Breast epithelium (tissue), 4 donors: Measurements from ENCODE around the gene SIX5. TPM values are rescaled to one million over a fixed set of nuclear protein-coding genes. Genes with fewer than 3 reads are reported as not detected.
A peak's percentile ranks its signal among the peaks of the same experiment; 100 is the strongest.

Experiments
- DNase-seq, 2 donors: peaks; one replicate each; pipeline ENCODE4 v3.0.0-alpha.2; 2019; ENCODE audit warnings: low spot score in 2 of 2
- H3K27ac ChIP-seq, 2 donors: fragments of 200-600 bp; sonication (generic) in 1 of 2; one replicate each; pipeline ENCODE4 v1.5.1; 2016 to 2019; ENCODE audit warnings: mild to moderate bottlenecking in 1 of 2
- H3K27me3 ChIP-seq, 2 donors: fragments of 200-600 bp; sonication (generic) in 1 of 2; one replicate each; pipeline versions ENCODE4 v1.5.1 to v1.6.0; 2017 to 2019; ENCODE audit warnings: control low read depth in 1 of 2, mild to moderate bottlenecking in 1 of 2
- H3K36me3 ChIP-seq: fragments of 200-600 bp; one replicate; pipeline ENCODE4 v1.5.1; 2019
- H3K4me1 ChIP-seq, 2 donors: fragments of 200-600 bp; sonication (generic); one replicate each; pipeline ENCODE4 v1.5.1; 2016 to 2019; ENCODE audit warnings: control low read depth in 1 of 2
- H3K4me3 ChIP-seq, 3 donors: fragments of 200-600 bp; sonication (generic); 1 replicate in 2 of 3; 2 replicates in 1 of 3; pipeline ENCODE4 v1.5.1; 2016 to 2019; ENCODE audit warnings: mild to moderate bottlenecking in 3 of 3, moderate library complexity in 2 of 3
- H3K9me3 ChIP-seq, 2 donors: fragments of 200-600 bp; sonication (generic) in 1 of 2; one replicate each; pipeline ENCODE4 v1.5.1; 2016 to 2019; ENCODE audit warnings: control low read depth in 1 of 2
- POLR2A ChIP-seq: fragments of 450-650 bp; IDR thresholded peaks from one replicate; pipeline ENCODE4 v1.6.1; 2016; ENCODE audit warnings: antibody characterized with exemption, mild to moderate bottlenecking, moderate library complexity
- POLR2AphosphoS5 ChIP-seq, 3 donors: sonication (generic); formaldehyde crosslinking; IDR thresholded peaks; one replicate each; pipeline ENCODE4 v1.6.1; 2017; ENCODE audit warnings: antibody characterized with exemption in 3 of 3
- intact Hi-C: fragments of 100-400 bp; cut with DNase I; formaldehyde crosslinking; loops from one replicate; pipeline ENCODE4 v1.15.1; 2023; ENCODE audit warnings: low total_unique reads
- total RNA-seq, 3 donors: library from RNA; depleted of rRNA; stranded (reverse); fragments of >200 nt; gene quantifications; one replicate each; pipeline ENCODE4 v1.1.0, GENCODE V29; 2016
- TF ChIP-seq, protein P1 (sequence below), 3 donors: fragments of 450-650 bp; IDR thresholded peaks; one replicate each; pipeline ENCODE4 v1.5.1; 2016 to 2017; ENCODE audit warnings: antibody characterized with exemption in 3 of 3, mild to moderate bottlenecking in 3 of 3, moderate library complexity in 3 of 3

The SIX5 gene
- total RNA-seq, 3 donors from 2014 or later = 8.6 to 11.8 (median 11.8) TPM

DNA sequence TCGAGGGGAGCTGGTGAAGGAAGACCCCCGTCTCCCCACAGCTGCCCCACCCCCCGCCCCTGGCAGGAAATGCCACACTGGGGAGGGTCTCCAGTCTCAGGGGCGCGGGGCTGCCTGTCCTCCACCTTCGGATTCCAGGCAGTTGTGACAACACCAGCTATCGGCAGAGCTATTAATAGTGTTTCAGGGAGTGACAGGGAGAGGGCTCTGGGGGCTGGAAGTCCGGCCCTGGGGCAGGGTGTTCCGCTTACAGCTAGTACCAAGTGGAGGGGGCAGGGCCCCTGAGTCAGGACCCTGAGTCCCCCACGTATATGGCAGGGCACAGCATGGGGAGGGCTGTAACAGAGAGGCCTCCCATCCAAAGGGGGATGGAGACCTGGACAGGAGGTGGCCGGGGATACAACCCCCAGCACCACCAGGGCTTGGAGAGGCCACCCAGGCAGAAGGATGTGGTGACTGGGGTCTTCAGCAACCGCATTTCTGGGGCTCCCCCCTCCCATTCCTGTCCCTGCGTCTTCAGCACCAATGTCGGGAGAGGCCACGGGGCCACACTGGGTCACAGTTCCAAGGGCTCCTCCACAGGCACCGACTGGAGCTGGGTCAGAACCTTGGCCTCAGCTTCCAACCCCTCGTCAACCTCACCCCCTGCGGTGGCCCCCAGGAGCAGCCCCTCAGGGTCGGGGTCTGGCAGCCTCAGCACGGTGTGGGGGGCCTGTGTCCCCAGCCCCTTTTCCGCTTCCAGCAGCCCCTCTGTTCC, 3.9 kb downstream of the SIX5 start:
- Histone ChIP-seq H3K27me3 (no peaks in the 10 kb centered on the region), H3K4me1 (peaks cover 6 to 14% of the 10 kb centered on the region in 2 donors), H3K9me3 (no peaks in the 10 kb centered on the region), H3K27ac (peak overlapping the region; percentile 90 to 98), H3K4me3 (no peak overlapping the region), H3K36me3 (no peaks in the 10 kb centered on the region)
- intact Hi-C loops = no loop called here
- TF ChIP-seq POLR2A = no peak
- TF ChIP-seq, protein P1, sequence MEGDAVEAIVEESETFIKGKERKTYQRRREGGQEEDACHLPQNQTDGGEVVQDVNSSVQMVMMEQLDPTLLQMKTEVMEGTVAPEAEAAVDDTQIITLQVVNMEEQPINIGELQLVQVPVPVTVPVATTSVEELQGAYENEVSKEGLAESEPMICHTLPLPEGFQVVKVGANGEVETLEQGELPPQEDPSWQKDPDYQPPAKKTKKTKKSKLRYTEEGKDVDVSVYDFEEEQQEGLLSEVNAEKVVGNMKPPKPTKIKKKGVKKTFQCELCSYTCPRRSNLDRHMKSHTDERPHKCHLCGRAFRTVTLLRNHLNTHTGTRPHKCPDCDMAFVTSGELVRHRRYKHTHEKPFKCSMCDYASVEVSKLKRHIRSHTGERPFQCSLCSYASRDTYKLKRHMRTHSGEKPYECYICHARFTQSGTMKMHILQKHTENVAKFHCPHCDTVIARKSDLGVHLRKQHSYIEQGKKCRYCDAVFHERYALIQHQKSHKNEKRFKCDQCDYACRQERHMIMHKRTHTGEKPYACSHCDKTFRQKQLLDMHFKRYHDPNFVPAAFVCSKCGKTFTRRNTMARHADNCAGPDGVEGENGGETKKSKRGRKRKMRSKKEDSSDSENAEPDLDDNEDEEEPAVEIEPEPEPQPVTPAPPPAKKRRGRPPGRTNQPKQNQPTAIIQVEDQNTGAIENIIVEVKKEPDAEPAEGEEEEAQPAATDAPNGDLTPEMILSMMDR (IDR thresholded peaks at IDR 0.05) = no peak
- TF ChIP-seq POLR2AphosphoS5 (IDR thresholded peaks at IDR 0.05) = no peak
- no peak for DNase-seq

DNA sequence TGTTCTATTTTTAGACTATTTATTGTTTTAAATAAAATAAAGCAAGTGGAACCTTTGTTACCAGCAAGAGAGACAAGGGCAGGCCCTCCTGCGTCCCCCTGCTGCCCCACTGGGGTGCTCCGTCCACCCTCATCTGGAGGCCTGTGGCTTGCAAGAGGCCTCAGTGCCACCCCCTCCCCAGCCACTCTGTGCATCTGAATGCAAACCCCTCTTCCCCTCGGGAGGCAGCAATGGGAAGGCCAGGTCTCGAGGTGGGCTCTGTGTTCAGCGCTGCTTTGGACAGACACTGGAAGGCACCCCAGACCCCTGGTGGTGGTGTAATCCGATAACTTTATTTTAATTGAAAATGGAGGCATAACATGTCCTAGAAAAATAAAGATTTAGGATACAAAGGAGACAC, 4.6 kb downstream of the SIX5 start:
- TF ChIP-seq POLR2A = no peak
- TF ChIP-seq, protein P1 (IDR thresholded peaks at IDR 0.05) = no peak
- no peak for TF ChIP-seq POLR2AphosphoS5 (IDR thresholded peaks at IDR 0.05)
- intact Hi-C loops = no loop called here
- H3K36me3 ChIP-seq = no peaks in the 10 kb centered on the region
- H3K4me1 ChIP-seq = peaks cover 6 to 14% of the 10 kb centered on the region in 2 donors
- H3K9me3 ChIP-seq = no peaks in the 10 kb centered on the region
- no peak overlapping the region for H3K4me3 ChIP-seq
- peak overlapping the region; percentile 90 to 98 for H3K27ac ChIP-seq
- no peaks in the 10 kb centered on the region for H3K27me3 ChIP-seq
- no peak for DNase-seq

DNA sequence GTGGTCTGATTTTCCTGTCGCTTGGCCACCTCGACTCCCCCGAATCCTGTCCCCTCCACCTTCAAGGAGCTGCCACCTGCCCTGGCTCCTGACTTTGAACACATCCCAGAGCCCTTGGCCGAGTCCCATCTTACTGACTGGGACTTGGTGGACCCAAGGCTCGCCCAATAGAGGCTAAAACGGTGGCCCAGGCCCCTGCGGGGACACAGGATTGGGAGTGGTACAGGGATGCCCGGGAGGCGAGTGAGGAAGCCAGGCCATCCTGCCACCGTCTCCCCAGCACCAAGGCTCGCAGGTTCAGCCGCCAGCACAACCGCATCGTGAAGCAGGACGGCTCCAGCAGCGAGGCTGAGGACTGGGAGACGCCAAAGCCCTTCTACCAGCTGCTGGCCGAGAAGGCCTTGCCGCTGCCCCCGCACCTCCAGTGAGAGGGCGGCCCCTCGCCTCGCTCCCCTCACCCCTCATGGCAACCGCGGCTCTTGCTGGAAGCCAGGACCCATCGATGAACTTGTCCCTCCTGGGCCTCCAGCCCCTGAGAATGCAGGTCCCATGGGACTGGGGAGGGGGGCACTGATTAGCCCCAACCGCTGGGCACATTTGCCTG, 5.3 kb downstream of the SIX5 start:
- Histone ChIP-seq H3K9me3 (no peaks in the 10 kb centered on the region), H3K27ac (peak overlapping the region in 1 of 2 donors; percentile 98), H3K27me3 (no peaks in the 10 kb centered on the region), H3K36me3 (no peaks in the 10 kb centered on the region), H3K4me1 (peaks cover 6 to 14% of the 10 kb centered on the region in 2 donors), H3K4me3 (peak overlapping the region in 1 of 3 donors; percentile 7)
- TF ChIP-seq POLR2AphosphoS5 (IDR thresholded peaks at IDR 0.05) = no peak
- no peak for TF ChIP-seq POLR2A
- TF ChIP-seq, protein P1 (IDR thresholded peaks at IDR 0.05) = no peak
- DNase-seq = no peak
- intact Hi-C loops = no loop called here

DNA sequence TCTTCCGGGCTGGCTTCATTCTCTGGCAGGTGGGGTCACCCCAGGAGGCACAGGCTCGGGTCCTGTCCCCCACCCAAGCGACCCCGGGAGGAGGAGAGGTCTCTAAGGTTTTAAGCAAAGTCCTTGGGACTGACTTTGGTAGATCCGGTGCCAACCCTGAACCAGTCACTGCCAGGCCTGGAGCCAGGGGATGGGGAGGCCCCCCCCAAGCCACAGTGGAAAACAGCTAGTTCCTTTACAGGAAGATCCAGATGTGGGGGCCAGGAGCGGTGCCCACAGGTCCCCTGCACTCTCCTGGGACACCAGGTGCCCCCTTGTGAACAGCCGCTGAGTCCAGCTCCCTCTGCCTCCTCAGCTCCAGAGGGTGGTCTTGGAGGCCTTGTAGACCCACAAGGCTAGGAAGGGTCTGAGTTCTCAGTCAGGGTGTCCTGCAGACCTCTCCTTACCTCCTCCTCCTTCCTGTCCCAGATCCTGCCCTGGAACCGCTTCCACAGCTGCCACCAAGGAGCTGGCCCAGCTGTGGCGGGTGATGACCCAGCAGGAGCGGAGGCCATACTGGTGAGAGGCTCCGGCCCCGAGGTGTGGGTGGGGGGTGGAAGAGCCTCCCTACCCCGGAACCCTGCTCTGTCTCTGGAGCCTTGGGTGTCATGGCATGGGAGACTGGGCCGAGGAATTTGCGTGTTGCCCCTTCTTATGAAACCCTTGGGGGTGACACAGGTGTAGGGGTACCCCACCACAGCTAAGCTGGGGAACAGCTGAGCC, 6.0 kb downstream of the SIX5 start:
- Histone ChIP-seq H3K27ac (peak overlapping the region in 1 of 2 donors; percentile 98), H3K27me3 (no peaks in the 10 kb centered on the region), H3K4me3 (no peak overlapping the region), H3K4me1 (peaks cover 6 to 14% of the 10 kb centered on the region in 2 donors), H3K36me3 (no peaks in the 10 kb centered on the region), H3K9me3 (no peaks in the 10 kb centered on the region)
- no peak for DNase-seq
- TF ChIP-seq POLR2AphosphoS5 (IDR thresholded peaks at IDR 0.05) (no peak), POLR2A (no peak)
- TF ChIP-seq, protein P1 (IDR thresholded peaks at IDR 0.05) = no peak
- intact Hi-C loops = no loop called here
